SU-DHL-6 (cell line): ENCODE data around the gene MAPT.

Source experiments
- H2AFZ ChIP-seq: fragments of 200-600 bp; sonication (generic); 2 replicates; pipeline ENCODE4 v1.6.1; 2014; ENCODE audit warnings: low read depth, mild to moderate bottlenecking, moderate library complexity, mixed read lengths, antibody characterized with exemption, low read length; ENCODE audit not compliant: severe bottlenecking
- H3F3A ChIP-seq: fragments of 200-600 bp; shearing (Covaris generic); 2 replicates; pipeline ENCODE4 v1.6.0; 2016; ENCODE audit warnings: antibody characterized with exemption, mild to moderate bottlenecking; ENCODE audit not compliant: insufficient read depth
- H3K27ac ChIP-seq: fragments of 200-600 bp; sonication (generic); 2 replicates; pipeline ENCODE4 v1.5.1; 2016; ENCODE audit warnings: low read depth, mild to moderate bottlenecking, low read length, moderate library complexity, mixed read lengths
- H3K27me3 ChIP-seq: fragments of 200-600 bp; sonication (generic), shearing (Covaris generic); 2 replicates; pipeline ENCODE4 v1.6.0; 2014; ENCODE audit warnings: mild to moderate bottlenecking, low read length
- H3K36me3 ChIP-seq: fragments of 200-600 bp; sonication (generic); 2 replicates; pipeline ENCODE4 v1.6.1; 2014; ENCODE audit warnings: mild to moderate bottlenecking, low read length, mixed read lengths
- H3K4me2 ChIP-seq: fragments of 300-600, 200-600 bp; shearing (Covaris generic), sonication (generic); 2 replicates; pipeline ENCODE4 v1.6.0; 2014; ENCODE audit warnings: low read length, low read depth, mild to moderate bottlenecking; ENCODE audit not compliant: poor library complexity, severe bottlenecking
- H3K4me3 ChIP-seq: fragments of 200-600 bp; sonication (generic); 2 replicates; pipeline ENCODE4 v1.5.1; 2014; ENCODE audit warnings: antibody characterized with exemption, low read length, mild to moderate bottlenecking, mixed read lengths; ENCODE audit not compliant: insufficient read depth, poor library complexity, severe bottlenecking
- H3K79me2 ChIP-seq: fragments of 200-600 bp; sonication (generic); 2 replicates; pipeline ENCODE4 v1.6.1; 2014; ENCODE audit warnings: mild to moderate bottlenecking, low read length, moderate library complexity; ENCODE audit not compliant: insufficient read depth
- H3K9ac ChIP-seq: fragments of 200-600 bp; sonication (generic); 2 replicates; pipeline ENCODE4 v1.7.0; 2014; ENCODE audit warnings: mild to moderate bottlenecking, low read length
- H3K9me2 ChIP-seq: fragments of 200-600 bp; sonication (generic); replicated peaks from 2 replicates; pipeline ENCODE4 v1.6.1; 2014; ENCODE audit warnings: low read length; ENCODE audit not compliant: insufficient read depth
- H3K9me3 ChIP-seq: fragments of 200-600 bp; sonication (generic); 2 replicates; pipeline ENCODE4 v1.6.1; 2014; ENCODE audit warnings: low read length, mixed read lengths; ENCODE audit not compliant: insufficient read depth
- H4K20me1 ChIP-seq: fragments of 200-600 bp; sonication (generic); 2 replicates; pipeline ENCODE4 v1.6.1; 2014; ENCODE audit warnings: low read depth, mild to moderate bottlenecking, antibody characterized with exemption, low read length, moderate library complexity, mixed read lengths
- EZH2phosphoT487 ChIP-seq: fragments of 200-600 bp; sonication (generic), shearing (Covaris generic); conservative IDR thresholded peaks from 2 replicates; pipeline ENCODE4 v1.6.1; 2018; ENCODE audit warnings: mild to moderate bottlenecking, antibody characterized with exemption, low read length, moderate library complexity, mixed read lengths
- TF ChIP-seq, protein P1 (sequence below): fragments of 200-600 bp; sonication (generic); IDR thresholded peaks from one replicate; pipeline ENCODE4 v1.5.1; 2017; ENCODE audit warnings: antibody characterized with exemption, mild to moderate bottlenecking, low read length, moderate library complexity; ENCODE audit not compliant: insufficient read depth, poor library complexity, severe bottlenecking

MAPT gene

DNA sequence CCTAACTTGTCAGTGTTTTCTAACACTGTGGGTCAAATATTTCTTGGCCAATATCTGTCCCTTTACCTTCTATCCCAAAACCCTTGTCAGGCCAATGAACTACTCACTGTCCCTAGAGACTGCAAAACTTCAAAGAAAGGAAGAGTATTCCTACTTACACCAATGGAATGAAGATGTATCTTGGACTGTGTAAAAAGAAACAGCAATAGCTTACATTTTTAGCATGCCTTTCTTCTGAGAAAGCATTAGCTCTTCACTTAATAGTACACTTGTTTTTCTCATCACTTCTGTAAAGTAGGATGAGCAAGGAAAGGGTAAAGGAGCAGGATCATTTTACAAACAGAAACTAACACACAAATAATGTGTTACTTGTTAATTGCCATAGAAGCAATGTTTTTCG, 178.6 kb downstream of the MAPT start:
- no peaks in the 10 kb centered on the region for H3K27me3 ChIP-seq
- H2AFZ ChIP-seq = no peak overlapping the region
- H3K9me2 ChIP-seq = no peaks in the 10 kb centered on the region
- H3K4me3 ChIP-seq = no peak overlapping the region
- H3F3A ChIP-seq = no peaks in the 10 kb centered on the region; the same call in 1 of the 2 replicates
- peaks cover 2% of the 10 kb centered on the region; the same call in 1 of the 2 replicates for H3K36me3 ChIP-seq
- H3K4me2 ChIP-seq = no peak overlapping the region
- H4K20me1 ChIP-seq = no peaks in the 10 kb centered on the region
- peaks cover 11% of the 10 kb centered on the region; the same call in 1 of the 2 replicates for H3K79me2 ChIP-seq
- H3K9ac ChIP-seq = no peak overlapping the region
- no peak overlapping the region for H3K27ac ChIP-seq
- TF ChIP-seq, protein P1, sequence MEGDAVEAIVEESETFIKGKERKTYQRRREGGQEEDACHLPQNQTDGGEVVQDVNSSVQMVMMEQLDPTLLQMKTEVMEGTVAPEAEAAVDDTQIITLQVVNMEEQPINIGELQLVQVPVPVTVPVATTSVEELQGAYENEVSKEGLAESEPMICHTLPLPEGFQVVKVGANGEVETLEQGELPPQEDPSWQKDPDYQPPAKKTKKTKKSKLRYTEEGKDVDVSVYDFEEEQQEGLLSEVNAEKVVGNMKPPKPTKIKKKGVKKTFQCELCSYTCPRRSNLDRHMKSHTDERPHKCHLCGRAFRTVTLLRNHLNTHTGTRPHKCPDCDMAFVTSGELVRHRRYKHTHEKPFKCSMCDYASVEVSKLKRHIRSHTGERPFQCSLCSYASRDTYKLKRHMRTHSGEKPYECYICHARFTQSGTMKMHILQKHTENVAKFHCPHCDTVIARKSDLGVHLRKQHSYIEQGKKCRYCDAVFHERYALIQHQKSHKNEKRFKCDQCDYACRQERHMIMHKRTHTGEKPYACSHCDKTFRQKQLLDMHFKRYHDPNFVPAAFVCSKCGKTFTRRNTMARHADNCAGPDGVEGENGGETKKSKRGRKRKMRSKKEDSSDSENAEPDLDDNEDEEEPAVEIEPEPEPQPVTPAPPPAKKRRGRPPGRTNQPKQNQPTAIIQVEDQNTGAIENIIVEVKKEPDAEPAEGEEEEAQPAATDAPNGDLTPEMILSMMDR = no peak
- TF ChIP-seq EZH2phosphoT487 = no peak
- H3K9me3 ChIP-seq = no peaks in the 10 kb centered on the region

DNA sequence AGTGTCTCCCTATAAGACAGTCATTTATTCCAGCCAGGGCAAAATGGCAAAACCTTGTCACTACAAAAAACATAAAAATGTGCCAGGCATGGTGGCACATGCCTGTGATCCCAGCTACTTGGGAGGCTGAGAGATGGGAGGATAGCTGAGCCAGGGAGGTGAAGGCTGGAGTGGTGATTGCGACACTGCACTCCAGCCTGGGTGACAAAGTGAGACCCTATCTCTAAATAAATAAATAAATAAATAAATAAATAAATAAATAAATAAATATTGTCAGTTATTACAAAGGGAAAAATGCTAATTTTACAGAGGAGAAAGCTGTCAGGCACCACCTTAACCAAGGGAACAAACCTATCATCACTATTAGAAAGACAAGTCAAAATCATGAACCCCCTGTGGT, 180.2 kb downstream of the MAPT start:
- Histone ChIP-seq H4K20me1 (no peaks in the 10 kb centered on the region), H3K36me3 (peaks cover 5% of the 10 kb centered on the region; the same call in 1 of the 2 replicates), H3K79me2 (peaks cover 11% of the 10 kb centered on the region; the same call in 1 of the 2 replicates), H3K4me2 (no peak overlapping the region), H3F3A (no peaks in the 10 kb centered on the region; the same call in 1 of the 2 replicates), H2AFZ (no peak overlapping the region), H3K9me2 (no peaks in the 10 kb centered on the region), H3K27ac (no peak overlapping the region), H3K9me3 (no peaks in the 10 kb centered on the region), H3K27me3 (no peaks in the 10 kb centered on the region), H3K4me3 (no peak overlapping the region), H3K9ac (no peak overlapping the region)
- TF ChIP-seq, protein P1 = no peak
- no peak for TF ChIP-seq EZH2phosphoT487
